AG10803 (cell line): ENCODE data around the gene GPR33.
"Not testable (repeated sequence)": the region's sequence is repeated elsewhere in the genome, so short reads cannot be mapped to it uniquely, and the experiment has no call there.

Source experiments
- DNase-seq: peaks from one replicate; pipeline ENCODE4 v3.0.0; 2010; ENCODE audit warnings: low read depth
- H3K4me3 ChIP-seq: 2 replicates; pipeline ENCODE4 v1.5.1; 2011; ENCODE audit warnings: mild to moderate bottlenecking, low read length, control low read depth
- TF ChIP-seq, protein P1 (sequence below): conservative IDR thresholded peaks from 2 replicates; pipeline ENCODE4 v1.5.1; 2011; ENCODE audit warnings: mild to moderate bottlenecking, low read length, control low read depth, inconsistent platforms

GPR33 gene

DNA sequence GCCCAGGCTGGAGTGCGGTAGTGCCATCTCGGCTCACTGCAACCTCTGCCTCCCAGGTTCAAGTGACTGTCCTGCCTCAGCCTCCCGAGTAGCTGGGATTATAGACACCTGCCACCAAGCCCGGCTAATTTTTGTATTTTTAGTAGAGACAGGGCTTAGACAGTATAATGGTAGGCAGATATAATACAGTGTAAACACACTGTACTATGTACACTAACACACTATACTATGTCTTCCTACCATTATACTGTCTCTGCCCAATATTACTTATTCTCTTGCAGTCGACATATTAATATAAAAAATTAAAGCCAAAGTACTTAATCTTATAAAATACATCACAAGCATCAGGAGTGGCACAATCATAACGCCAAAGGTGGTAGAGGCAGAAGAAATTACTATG is 45.6 kb downstream of the GPR33 start:
- DNase-seq: no peak
- no peak overlapping the region for H3K4me3 ChIP-seq
- TF ChIP-seq, protein P1, sequence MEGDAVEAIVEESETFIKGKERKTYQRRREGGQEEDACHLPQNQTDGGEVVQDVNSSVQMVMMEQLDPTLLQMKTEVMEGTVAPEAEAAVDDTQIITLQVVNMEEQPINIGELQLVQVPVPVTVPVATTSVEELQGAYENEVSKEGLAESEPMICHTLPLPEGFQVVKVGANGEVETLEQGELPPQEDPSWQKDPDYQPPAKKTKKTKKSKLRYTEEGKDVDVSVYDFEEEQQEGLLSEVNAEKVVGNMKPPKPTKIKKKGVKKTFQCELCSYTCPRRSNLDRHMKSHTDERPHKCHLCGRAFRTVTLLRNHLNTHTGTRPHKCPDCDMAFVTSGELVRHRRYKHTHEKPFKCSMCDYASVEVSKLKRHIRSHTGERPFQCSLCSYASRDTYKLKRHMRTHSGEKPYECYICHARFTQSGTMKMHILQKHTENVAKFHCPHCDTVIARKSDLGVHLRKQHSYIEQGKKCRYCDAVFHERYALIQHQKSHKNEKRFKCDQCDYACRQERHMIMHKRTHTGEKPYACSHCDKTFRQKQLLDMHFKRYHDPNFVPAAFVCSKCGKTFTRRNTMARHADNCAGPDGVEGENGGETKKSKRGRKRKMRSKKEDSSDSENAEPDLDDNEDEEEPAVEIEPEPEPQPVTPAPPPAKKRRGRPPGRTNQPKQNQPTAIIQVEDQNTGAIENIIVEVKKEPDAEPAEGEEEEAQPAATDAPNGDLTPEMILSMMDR: no peak

DNA sequence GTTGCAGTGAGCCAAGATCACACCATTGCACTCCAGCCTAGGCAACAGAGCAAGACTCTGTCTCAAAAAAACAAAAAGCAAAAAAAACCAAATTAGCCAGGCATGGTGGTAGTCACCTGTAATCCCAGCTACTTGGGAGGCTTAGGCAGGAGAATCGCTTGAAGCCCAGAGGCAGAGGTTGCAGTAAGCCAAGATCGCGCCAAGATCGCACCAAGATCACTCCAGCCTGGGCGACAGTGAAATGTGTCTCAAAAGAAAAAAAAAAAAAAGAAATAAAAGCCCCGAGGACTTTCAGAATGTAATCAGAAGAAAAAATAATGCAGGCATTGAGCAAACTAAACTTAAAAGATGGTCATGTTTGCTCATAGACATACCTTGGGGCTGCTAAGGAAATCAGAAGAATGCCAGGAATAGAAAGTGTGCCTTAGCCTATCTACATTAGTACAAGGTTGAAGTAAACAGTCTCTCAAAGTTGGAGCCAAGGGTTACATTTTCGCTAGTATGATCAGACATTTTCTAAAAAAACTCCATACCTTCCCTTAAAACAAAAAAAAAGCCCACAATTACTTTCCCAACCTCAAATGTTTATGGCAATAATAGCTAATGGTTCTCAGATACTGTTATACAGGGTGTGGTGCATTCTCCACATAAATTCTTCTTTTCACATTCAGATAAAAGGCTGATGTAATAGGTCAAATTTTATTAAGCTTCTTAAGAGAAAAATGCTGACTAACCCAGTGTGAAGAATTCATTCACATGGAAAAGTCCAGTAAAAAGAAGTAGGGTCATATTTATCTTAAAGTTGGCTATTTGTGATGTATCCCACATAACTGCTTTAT is 46.3 kb downstream of the GPR33 start:
- no peak overlapping the region for H3K4me3 ChIP-seq
- TF ChIP-seq, protein P1: no peak
- peak; percentile 80 for DNase-seq

DNA sequence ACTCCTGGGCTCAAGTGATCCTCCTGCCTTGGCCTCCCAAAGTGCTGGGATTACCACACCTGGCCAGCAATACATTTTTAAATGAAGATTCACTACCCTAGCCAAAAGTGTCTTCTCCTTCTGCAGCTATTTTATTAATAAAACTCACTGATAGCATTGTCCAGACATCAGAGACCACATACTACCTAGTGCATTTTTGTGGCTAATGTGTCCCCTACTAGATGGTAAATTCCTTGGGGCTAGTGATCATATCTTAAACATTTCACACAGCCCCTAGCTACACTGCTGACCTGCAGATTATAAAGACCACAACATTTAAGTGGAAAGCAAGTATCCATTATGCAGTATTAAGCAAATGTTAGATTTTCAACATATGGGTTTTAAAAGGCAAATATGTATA is 47.6 kb downstream of the GPR33 start:
- no peak for DNase-seq
- TF ChIP-seq, protein P1: no peak
- no peak overlapping the region for H3K4me3 ChIP-seq

DNA sequence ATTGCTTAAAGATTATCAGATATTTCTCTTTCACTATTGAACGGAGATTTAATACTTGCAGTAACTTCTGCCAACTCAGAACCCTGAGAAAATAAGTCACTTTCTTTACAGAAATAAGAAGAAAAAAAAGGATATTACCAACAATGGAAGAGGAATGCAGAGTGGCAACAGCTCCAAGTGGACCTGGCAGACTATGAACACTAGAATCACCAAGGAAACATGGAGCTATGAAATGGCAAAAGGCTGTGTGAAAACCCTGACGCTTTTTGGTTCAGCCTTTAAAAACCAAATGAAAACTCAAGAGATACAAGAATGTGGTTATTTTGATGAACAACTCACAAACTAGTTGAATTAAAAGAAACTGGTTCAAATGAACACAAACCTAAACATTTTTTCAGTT is 48.3 kb downstream of the GPR33 start:
- peak; percentile 63 for DNase-seq
- TF ChIP-seq, protein P1: no peak
- no peak overlapping the region for H3K4me3 ChIP-seq

DNA sequence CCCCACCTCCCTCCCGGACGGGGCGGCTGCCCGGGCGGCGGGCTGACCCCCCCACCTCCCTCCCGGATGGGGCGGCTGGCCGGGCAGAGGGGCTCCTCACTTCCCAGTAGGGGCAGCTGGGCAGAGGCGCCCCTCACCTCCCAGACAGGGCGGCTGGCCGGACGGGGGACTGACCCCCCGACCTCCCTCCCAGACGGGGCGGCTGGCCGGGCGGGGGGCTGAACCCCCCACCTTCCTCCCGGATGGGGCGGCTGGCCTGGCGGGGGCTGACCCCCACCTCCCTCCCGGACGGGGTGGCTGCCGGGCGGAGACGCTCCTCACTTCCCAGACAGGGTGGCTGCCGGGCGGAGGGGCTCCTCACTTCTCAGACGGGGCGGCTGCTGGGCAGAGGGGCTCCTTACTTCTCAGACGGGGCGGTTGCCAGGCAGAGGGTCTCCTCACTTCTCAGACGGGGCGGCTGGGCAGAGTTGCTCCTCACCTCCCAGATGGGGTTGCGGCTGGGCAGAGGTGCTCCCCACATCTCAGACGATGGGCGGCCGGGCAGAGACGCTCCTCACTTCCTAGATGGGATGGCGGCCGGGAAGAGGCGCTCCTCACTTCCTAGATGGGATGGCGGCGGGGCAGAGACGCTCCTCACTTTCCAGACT is 50.7 kb downstream of the GPR33 start:
- not testable (repeated sequence) for H3K4me3 ChIP-seq, DNase-seq

DNA sequence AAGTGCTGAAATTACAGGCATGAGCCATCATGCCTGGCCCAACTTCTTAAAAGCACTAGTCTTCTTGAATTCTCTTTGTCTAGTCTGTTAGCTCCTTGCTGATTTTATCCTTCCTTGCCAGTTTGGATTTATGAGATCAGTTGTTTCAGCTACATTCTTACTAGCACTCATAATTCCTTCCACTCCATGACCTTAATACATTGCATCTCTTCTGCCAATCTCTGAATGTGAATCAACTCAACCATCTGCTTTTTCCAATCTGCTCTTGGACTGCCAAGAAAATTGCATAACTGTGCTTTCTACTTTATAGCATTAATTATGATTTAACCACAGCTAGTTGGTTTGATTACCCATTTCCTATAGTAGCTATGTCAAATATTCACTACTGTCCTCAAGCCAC is 52.6 kb downstream of the GPR33 start:
- TF ChIP-seq, protein P1: no peak
- no peak overlapping the region for H3K4me3 ChIP-seq
- peak; percentile 95 for DNase-seq
